ENCODE measurements around the gene HDAC10.

- TF ChIP-seq CTCF (IDR thresholded peaks at IDR 0.05) (no peak), POLR2A (IDR thresholded peaks at IDR 0.05) (no peak)
Measured at GRCh38 chr22:50296658-50297490, 45.8 kb upstream of the HDAC10 start.

Measured in body of pancreas (tissue), 4 donors.